HCT116 (cell line): ENCODE data around the gene GUCY2D. TPM values are rescaled to one million over a fixed set of nuclear protein-coding genes. Genes with fewer than 3 reads are reported as not detected.

ENCODE experiments used
- ATF3 ChIP-seq: IDR thresholded peaks from 2 replicates; pipeline ENCODE4 v1.6.1; 2012
- CTCF ChIP-seq, 3 experiments: fragments of 200-600 bp in 1 of 3; sonication (generic) in 1 of 3; IDR thresholded peaks in 2 of 3; conservative IDR thresholded peaks in 1 of 3; 2 replicates each; pipeline ENCODE4 v1.5.1; 2012 to 2017; ENCODE audit warnings: low read depth in 2 of 3, low read length in 2 of 3, antibody characterized with exemption in 1 of 3, borderline replicate concordance in 1 of 3, control low read depth in 1 of 3, mild to moderate bottlenecking in 1 of 3, mixed read lengths in 1 of 3, mixed run types in 1 of 3, moderate library complexity in 1 of 3; ENCODE audit not compliant: insufficient read depth in 1 of 3
- FOSL1 ChIP-seq: IDR thresholded peaks from 2 replicates; pipeline ENCODE4 v1.6.1; 2012; ENCODE audit warnings: low read depth
- MAX ChIP-seq: IDR thresholded peaks from 2 replicates; pipeline ENCODE4 v1.6.1; 2012
- POLR2AphosphoS5 ChIP-seq: IDR thresholded peaks from 2 replicates; pipeline ENCODE4 v1.6.1; 2011; ENCODE audit warnings: mild to moderate bottlenecking, low read depth, low read length, moderate library complexity
- RAD21 ChIP-seq: IDR thresholded peaks from 2 replicates; pipeline ENCODE4 v1.6.1; 2012; ENCODE audit warnings: low read depth, mild to moderate bottlenecking
- ZBTB33 ChIP-seq: IDR thresholded peaks from 2 replicates; pipeline ENCODE4 v1.6.1; 2011; ENCODE audit warnings: mild to moderate bottlenecking, low read length, moderate library complexity; ENCODE audit not compliant: insufficient replicate concordance; ENCODE audit errors: extremely low read depth
- ZFX ChIP-seq: fragments of 450-650 bp; IDR thresholded peaks from 2 replicates; pipeline ENCODE4 v1.6.1; 2017
- total RNA-seq: library from RNA; stranded (reverse); gene quantifications from one replicate; pipeline ENCODE4 v1.2.1, GENCODE V29; 2021; ENCODE audit not compliant: unreplicated experiment

GUCY2D gene
- total RNA-seq, 1 experiment from 2014 or later: 1.4 TPM

- no peak for TF ChIP-seq ZBTB33
- TF ChIP-seq FOSL1: no peak
- TF ChIP-seq POLR2AphosphoS5: no peak
- no peak for TF ChIP-seq CTCF (IDR thresholded peaks at IDR 0.05 in 2 of 3, conservative IDR thresholded peaks at IDR 0.05 in 1 of 3; ENCODE audit: borderline replicate concordance in 1 of 3, insufficient read depth in 1 of 3, low read depth in 2 of 3, low read length in 2 of 3)
- TF ChIP-seq MAX: no peak
- TF ChIP-seq RAD21: no peak
- no peak for TF ChIP-seq ATF3
- TF ChIP-seq ZFX: no peak
Observed at GRCh38 chr17:8021565-8022359, 19.3 kb downstream of the GUCY2D start (continued).
